Epithelial cell of proximal tubule (primary cell): ENCODE results near the gene TPPP2. TPM values are rescaled to one million over a fixed set of nuclear protein-coding genes. Genes with fewer than 3 reads are reported as not detected.

Experiments
- DNase-seq: peaks from one replicate; pipeline ENCODE4 v3.0.0-alpha.2; 2011; ENCODE audit warnings: low read depth
- H3K4me3 ChIP-seq: 2 replicates; pipeline ENCODE4 v1.5.1; 2011; ENCODE audit warnings: low read depth, mild to moderate bottlenecking, low read length
- total RNA-seq: library from RNA; depleted of rRNA; stranded (reverse); fragments of >200 nt; gene quantifications from 2 replicates; pipeline ENCODE4 v1.2.3, GENCODE V29; 2015
- TF ChIP-seq, protein P1 (sequence below): conservative IDR thresholded peaks from 2 replicates; pipeline ENCODE4 v1.5.1; 2012; ENCODE audit warnings: low read depth, mild to moderate bottlenecking, low read length

TPPP2 gene
- total RNA-seq, 1 donor from 2014 or later, result not detected

DNA sequence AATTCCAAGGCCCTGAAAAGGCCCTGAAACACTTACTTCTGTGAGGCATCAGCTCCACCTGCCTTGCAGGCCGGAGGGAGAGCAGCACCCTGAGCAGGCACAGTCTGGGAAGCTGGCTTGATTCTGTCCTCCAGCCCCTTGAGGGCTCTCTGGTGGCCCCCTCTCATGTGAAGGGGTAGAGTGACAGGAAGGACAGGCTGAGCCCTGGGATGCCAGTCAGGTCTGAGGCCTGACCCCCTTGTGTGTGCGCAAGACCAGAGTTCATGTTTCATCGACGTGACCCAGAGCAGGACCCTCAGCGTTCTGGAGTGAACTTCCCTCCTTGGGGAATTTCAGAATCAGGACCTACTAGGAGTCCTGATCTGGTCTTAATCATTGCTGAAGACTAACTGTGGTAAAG is 28.9 kb downstream of the TPPP2 start:
- DNase-seq, result no peak
- TF ChIP-seq, protein P1, sequence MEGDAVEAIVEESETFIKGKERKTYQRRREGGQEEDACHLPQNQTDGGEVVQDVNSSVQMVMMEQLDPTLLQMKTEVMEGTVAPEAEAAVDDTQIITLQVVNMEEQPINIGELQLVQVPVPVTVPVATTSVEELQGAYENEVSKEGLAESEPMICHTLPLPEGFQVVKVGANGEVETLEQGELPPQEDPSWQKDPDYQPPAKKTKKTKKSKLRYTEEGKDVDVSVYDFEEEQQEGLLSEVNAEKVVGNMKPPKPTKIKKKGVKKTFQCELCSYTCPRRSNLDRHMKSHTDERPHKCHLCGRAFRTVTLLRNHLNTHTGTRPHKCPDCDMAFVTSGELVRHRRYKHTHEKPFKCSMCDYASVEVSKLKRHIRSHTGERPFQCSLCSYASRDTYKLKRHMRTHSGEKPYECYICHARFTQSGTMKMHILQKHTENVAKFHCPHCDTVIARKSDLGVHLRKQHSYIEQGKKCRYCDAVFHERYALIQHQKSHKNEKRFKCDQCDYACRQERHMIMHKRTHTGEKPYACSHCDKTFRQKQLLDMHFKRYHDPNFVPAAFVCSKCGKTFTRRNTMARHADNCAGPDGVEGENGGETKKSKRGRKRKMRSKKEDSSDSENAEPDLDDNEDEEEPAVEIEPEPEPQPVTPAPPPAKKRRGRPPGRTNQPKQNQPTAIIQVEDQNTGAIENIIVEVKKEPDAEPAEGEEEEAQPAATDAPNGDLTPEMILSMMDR, result no peak
- H3K4me3 ChIP-seq, result no peak overlapping the region

DNA sequence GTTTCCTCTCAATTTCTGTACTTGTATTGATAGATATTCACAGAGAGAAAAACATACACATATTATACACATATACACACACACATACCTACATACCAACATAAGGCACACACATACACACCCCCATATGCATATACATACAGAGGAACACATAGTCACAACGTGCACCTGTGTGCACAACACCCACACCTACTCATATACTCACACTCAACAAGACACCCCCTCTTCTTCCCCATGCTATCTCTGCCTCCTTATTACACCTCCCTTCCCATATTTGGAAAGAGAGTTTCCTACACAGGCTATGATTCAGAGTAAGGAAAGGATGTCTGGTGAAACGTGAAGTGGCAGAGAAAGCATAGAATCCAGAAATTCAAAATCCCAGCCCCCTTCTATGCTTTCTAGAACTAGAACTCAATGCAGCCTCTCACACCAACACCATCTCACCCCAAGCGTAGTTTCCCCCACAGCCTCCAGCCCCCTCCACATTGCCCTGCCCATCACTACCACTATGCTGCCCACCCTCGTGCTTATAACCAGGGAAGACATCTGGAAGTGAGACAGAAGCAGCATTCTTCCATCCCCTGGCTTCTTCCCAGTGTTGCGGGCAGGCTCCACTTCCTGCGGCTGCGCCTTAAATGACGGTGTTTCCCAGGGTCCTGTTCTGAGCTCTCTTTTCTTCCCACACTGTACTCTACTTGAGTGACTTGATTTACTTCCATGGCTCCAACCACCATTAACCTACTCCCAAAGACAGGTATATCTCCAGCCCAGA is 30.0 kb downstream of the TPPP2 start:
- H3K4me3 ChIP-seq, result no peak overlapping the region
- no peak for DNase-seq
- TF ChIP-seq, protein P1, result no peak

DNA sequence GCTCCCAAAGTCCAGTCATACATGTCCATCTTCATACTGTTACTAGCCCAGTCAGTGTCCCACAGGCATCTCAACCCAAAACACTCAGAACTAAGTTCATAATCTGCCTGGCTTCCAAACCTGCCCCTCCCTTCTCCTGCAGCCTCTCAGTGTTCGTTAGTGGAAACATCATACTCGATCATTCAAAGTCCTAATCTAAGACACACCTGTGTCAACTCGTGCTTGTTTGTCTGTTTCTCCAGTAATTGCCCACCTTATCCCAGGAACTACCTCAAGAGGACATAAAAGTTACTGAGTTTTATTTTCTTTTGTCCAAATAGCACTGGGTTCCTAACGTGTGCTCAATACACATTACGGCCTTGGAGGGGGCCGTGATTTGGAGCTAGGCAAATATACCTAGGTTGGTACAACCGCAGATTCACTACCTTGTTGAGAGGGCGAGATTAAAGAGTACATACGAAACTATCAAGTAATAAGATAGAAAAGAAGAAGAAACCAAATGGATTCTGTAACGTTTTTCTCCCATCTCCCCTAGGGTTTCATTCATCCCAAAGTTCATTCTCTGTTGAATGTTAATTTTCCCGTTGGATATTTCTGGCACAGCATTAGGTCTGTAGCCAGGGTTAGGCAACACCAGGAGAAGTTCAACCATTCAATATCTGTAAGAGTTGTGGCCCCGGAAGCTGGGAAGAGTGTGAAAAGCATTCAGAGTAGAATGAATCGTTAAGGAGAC is 30.8 kb downstream of the TPPP2 start:
- no peak overlapping the region for H3K4me3 ChIP-seq
- TF ChIP-seq, protein P1, result no peak
- DNase-seq, result no peak

DNA sequence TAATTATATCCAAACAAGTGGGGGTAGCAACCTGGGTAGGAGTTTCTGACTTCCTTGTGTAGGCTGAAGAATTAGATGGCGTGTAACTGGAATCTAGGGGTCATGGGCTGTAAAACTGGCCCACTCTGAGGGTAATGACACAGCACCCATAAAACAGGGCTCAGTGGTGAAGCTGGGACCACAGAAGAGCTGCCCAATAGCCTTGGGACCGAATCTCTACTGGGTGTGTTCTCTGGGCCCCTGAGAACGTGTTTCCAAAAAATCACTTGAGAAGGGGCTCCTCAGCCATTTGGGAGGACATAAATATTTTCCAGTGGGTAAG is 31.3 kb downstream of the TPPP2 start:
- TF ChIP-seq, protein P1, result no peak
- DNase-seq, result no peak
- no peak overlapping the region for H3K4me3 ChIP-seq

DNA sequence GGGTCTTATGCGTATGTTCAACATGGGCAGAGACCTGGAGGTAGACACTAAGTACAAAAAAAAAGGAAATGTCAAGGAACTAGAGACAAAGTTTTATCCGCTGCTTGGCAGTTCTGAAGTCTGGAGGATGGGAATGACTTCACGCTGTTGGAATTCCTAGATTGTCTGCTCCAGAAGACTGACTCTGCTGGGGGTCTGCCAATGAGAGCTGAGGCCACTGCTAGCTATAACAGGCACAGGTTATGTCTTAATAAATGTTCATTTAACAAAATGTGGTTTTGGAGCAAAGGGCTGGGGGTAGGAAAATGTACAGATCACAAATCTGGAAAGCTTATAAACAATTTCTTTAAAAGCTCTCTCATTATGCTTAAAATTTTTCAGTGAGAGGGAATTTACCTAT is 33.5 kb downstream of the TPPP2 start:
- no peak overlapping the region for H3K4me3 ChIP-seq
- DNase-seq, result peak; percentile 67
- TF ChIP-seq, protein P1, result no peak

DNA sequence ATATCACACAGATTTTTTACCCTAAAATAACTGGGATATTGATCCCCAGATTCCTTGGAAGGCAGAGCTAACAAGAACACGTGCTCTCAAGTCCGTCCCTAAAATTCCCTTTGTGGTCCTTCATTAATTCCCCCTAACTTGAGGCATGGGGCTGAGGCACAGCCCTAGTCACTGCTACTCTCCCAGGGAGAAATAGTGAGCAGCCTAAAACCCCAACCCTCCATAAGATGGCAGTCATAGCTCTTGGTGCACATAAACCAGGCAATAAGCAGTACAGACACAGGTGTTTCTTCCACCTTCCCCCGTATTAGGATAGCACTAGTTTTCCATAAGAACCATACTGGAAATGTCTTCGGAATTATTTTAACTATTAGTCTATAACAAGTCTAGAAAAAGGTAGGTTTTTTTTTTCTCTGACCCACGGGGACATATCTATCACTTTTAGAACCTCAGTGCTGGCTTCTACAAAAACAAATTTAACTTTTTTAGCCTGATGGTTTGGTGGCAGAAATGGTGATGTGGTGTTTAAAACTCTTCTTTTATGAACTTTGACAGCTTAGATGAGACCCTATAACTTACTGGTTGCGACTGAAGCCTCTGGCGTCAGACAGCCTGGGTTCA is 37.0 kb downstream of the TPPP2 start:
- DNase-seq, result no peak
- no peak overlapping the region for H3K4me3 ChIP-seq
- TF ChIP-seq, protein P1, result peak; percentile 51
